SK-N-SH treated with all-trans-retinoic acid at 6 μM for 48 hours (cell line): ENCODE results near the gene ABHD8.

ENCODE experiments used
- ATAC-seq: fragments of 200-7000 bp; cut with Tn5 transposase; 3 replicates; pipeline ENCODE4 v1.9.1; 2020; ENCODE audit warnings: mild to moderate bottlenecking, moderate library complexity
- ARNTL ChIP-seq: fragments of 450-650 bp; formaldehyde crosslinking; IDR thresholded peaks from 2 replicates; pipeline ENCODE4 v1.5.0; 2020; ENCODE audit warnings: low read depth, mild to moderate bottlenecking, moderate library complexity, borderline replicate concordance
- BACH2 ChIP-seq: fragments of 250-450 bp; sonication (Bioruptor Pico); IDR thresholded peaks from 2 replicates; pipeline ENCODE4 v1.9.0; 2021; ENCODE audit warnings: mild to moderate bottlenecking, borderline replicate concordance
- CREB5 ChIP-seq: fragments of 250-450 bp; sonication (Bioruptor Pico); IDR thresholded peaks from 2 replicates; pipeline ENCODE4 v1.5.1; 2020; ENCODE audit warnings: low read depth, mild to moderate bottlenecking, moderate library complexity
- CSDC2 ChIP-seq: fragments of 250-450 bp; sonication (Bioruptor Pico); IDR thresholded peaks from 2 replicates; pipeline ENCODE4 v1.5.0; 2020; ENCODE audit warnings: mild to moderate bottlenecking, moderate library complexity
- CSRNP3 ChIP-seq: fragments of 250-450 bp; sonication (Bioruptor Pico); IDR thresholded peaks from 2 replicates; pipeline ENCODE4 v1.5.1; 2021; ENCODE audit warnings: mild to moderate bottlenecking, moderate library complexity
- ESRRG ChIP-seq: fragments of 250-450 bp; sonication (Bioruptor Pico); IDR thresholded peaks from 2 replicates; pipeline ENCODE4 v1.6.1; 2021; ENCODE audit warnings: mild to moderate bottlenecking
- GLIS3 ChIP-seq: fragments of 250-450 bp; sonication (Bioruptor Pico); IDR thresholded peaks from 2 replicates; pipeline ENCODE4 v1.5.0; 2020; ENCODE audit warnings: mild to moderate bottlenecking, moderate library complexity
- ISL1 ChIP-seq: fragments of 250-450 bp; sonication (Bioruptor Pico); IDR thresholded peaks from 2 replicates; pipeline ENCODE4 v2.1.2; 2022; ENCODE audit warnings: mild to moderate bottlenecking, moderate library complexity
- OSR1 ChIP-seq: fragments of 250-450 bp; sonication (Bioruptor Pico); IDR thresholded peaks from 2 replicates; pipeline ENCODE4 v1.8.0; 2022; ENCODE audit warnings: moderate library complexity, mild to moderate bottlenecking, inconsistent platforms
- PATZ1 ChIP-seq: fragments of 250-450 bp; sonication (Bioruptor Pico); IDR thresholded peaks from 2 replicates; pipeline ENCODE4 v1.8.0; 2020; ENCODE audit warnings: mild to moderate bottlenecking, moderate library complexity, borderline replicate concordance
- POU6F1 ChIP-seq: fragments of 250-450 bp; sonication (Bioruptor Pico); IDR thresholded peaks from 2 replicates; pipeline ENCODE4 v1.8.0; 2021; ENCODE audit warnings: low read depth, mild to moderate bottlenecking, moderate library complexity, borderline replicate concordance
- PPARA ChIP-seq: fragments of 250-450 bp; sonication (Bioruptor Pico); IDR thresholded peaks from 2 replicates; pipeline ENCODE4 v1.5.0; 2020; ENCODE audit warnings: mild to moderate bottlenecking, borderline replicate concordance
- RARB ChIP-seq: fragments of 250-450 bp; sonication (Bioruptor Pico); IDR thresholded peaks from 2 replicates; pipeline ENCODE4 v1.8.0; 2021; ENCODE audit warnings: mild to moderate bottlenecking, moderate library complexity
- SNAI2 ChIP-seq: fragments of 250-450 bp; sonication (Bioruptor Pico); IDR thresholded peaks from 2 replicates; pipeline ENCODE4 v1.5.0; 2020; ENCODE audit warnings: mild to moderate bottlenecking, moderate library complexity
- TCF4 ChIP-seq: fragments of 250-450 bp; sonication (Bioruptor Pico); IDR thresholded peaks from 2 replicates; pipeline ENCODE4 v1.8.0; 2021; ENCODE audit warnings: mild to moderate bottlenecking, moderate library complexity, borderline replicate concordance
- TOX ChIP-seq: fragments of 250-450 bp; sonication (Bioruptor Pico); IDR thresholded peaks from 2 replicates; pipeline ENCODE4 v1.8.0; 2021; ENCODE audit warnings: mild to moderate bottlenecking, moderate library complexity, borderline replicate concordance
- TSHZ2 ChIP-seq: fragments of 250-450 bp; sonication (Bioruptor Pico); IDR thresholded peaks from 2 replicates; pipeline ENCODE4 v1.5.0; 2020; ENCODE audit warnings: mild to moderate bottlenecking, moderate library complexity
- ZC3H10 ChIP-seq: fragments of 250-450 bp; sonication (Bioruptor Pico); IDR thresholded peaks from 2 replicates; pipeline ENCODE4 v1.5.1; 2021; ENCODE audit warnings: mild to moderate bottlenecking, moderate library complexity
- ZFP3 ChIP-seq: fragments of 250-450 bp; sonication (Bioruptor Pico); IDR thresholded peaks from 2 replicates; pipeline ENCODE4 v1.5.0; 2020; ENCODE audit warnings: mild to moderate bottlenecking, moderate library complexity
- ZFP30 ChIP-seq: fragments of 450-650 bp; formaldehyde crosslinking; IDR thresholded peaks from 2 replicates; pipeline ENCODE4 v1.5.0; 2022; ENCODE audit warnings: mild to moderate bottlenecking, moderate library complexity
- ZNF565 ChIP-seq: fragments of 450-650 bp; formaldehyde crosslinking; conservative IDR thresholded peaks from 2 replicates; pipeline ENCODE4 v1.5.0; 2020; ENCODE audit warnings: low read depth, mild to moderate bottlenecking, moderate library complexity
- ZNF70 ChIP-seq: fragments of 450-650 bp; formaldehyde crosslinking; IDR thresholded peaks from 2 replicates; pipeline ENCODE4 v1.5.0; 2020; ENCODE audit warnings: mild to moderate bottlenecking, moderate library complexity
- ZNF8 ChIP-seq: fragments of 450-650 bp; formaldehyde crosslinking; IDR thresholded peaks from 2 replicates; pipeline ENCODE4 v1.5.0; 2020; ENCODE audit warnings: mild to moderate bottlenecking, moderate library complexity

ABHD8 gene

GRCh38 chr19:17348700-17349099 lies 45.5 kb upstream of the ABHD8 start:
- peak; percentile 66 for ATAC-seq
- TF ChIP-seq ZFP3 (no peak), BACH2 (no peak), ESRRG (no peak), ZNF70 (CRISPR knock-in tag) (no peak), ARNTL (CRISPR knock-in tag) (no peak), ISL1 (CRISPR knock-in tag) (no peak), ZNF8 (CRISPR knock-in tag) (no peak; the same call in 1 of the 2 replicates), PATZ1 (CRISPR knock-in tag) (no peak), CSRNP3 (no peak), ZNF565 (CRISPR knock-in tag) (no peak), ZC3H10 (CRISPR knock-in tag) (no peak), POU6F1 (CRISPR knock-in tag) (no peak), ZFP30 (no peak), PPARA (CRISPR knock-in tag) (no peak), GLIS3 (no peak), TCF4 (no peak), TOX (no peak), RARB (CRISPR knock-in tag) (no peak), OSR1 (CRISPR knock-in tag) (no peak), TSHZ2 (CRISPR knock-in tag) (no peak)
- TF ChIP-seq, all 23 proteins: peak for 0

GRCh38 chr19:17347877-17348276 lies 44.7 kb upstream of the ABHD8 start:
- ATAC-seq: no peak
- no peak for TF ChIP-seq CREB5
- TF ChIP-seq ZNF70 (CRISPR knock-in tag): no peak
- TF ChIP-seq POU6F1 (CRISPR knock-in tag): no peak
- TF ChIP-seq PPARA (CRISPR knock-in tag): no peak
- TF ChIP-seq PATZ1 (CRISPR knock-in tag): no peak
- TF ChIP-seq ISL1 (CRISPR knock-in tag): no peak
- no peak for TF ChIP-seq ZC3H10 (CRISPR knock-in tag)
- TF ChIP-seq TCF4: no peak
- no peak for TF ChIP-seq OSR1 (CRISPR knock-in tag)
- TF ChIP-seq TSHZ2 (CRISPR knock-in tag): no peak
- TF ChIP-seq ZNF565 (CRISPR knock-in tag): no peak
- no peak for TF ChIP-seq BACH2
- TF ChIP-seq SNAI2: no peak
- no peak for TF ChIP-seq GLIS3
- TF ChIP-seq CSDC2: no peak
- TF ChIP-seq ZNF8 (CRISPR knock-in tag): no peak
